Measurements from ENCODE around the gene DPY19L3. TPM values are rescaled to one million over a fixed set of nuclear protein-coding genes. Genes with fewer than 3 reads are reported as not detected.
"Not testable (repeated sequence)": the region's sequence is repeated elsewhere in the genome, so short reads cannot be mapped to it uniquely, and the experiment has no call there.

The DPY19L3 gene
- total RNA-seq, 1 donor from 2014 or later: 11.9 TPM

GRCh38 chr19:32372726-32373517 lies 32.6 kb upstream of the DPY19L3 start:
- Mint-ChIP-seq H3K27me3 (ENCODE audit: insufficient read depth) (no peaks in the 10 kb centered on the region), H3K36me3 (ENCODE audit: low read depth) (peaks cover 38% of the 10 kb centered on the region)

GRCh38 chr19:32373585-32374295 lies 31.8 kb upstream of the DPY19L3 start:
- Mint-ChIP-seq H3K27me3 (ENCODE audit: insufficient read depth) (no peaks in the 10 kb centered on the region), H3K4me1 (ENCODE audit: low read depth) (no peaks in the 10 kb centered on the region), H3K4me3 (no peak overlapping the region), H3K27ac (no peak overlapping the region), H3K9me3 (no peaks in the 10 kb centered on the region), H3K36me3 (ENCODE audit: low read depth) (peaks cover 36% of the 10 kb centered on the region)
- DNase-seq (ENCODE audit: low spot score): no peak
- intact Hi-C loops (cut with micrococcal nuclease): no loop called here

More at GRCh38 chr19:32372726-32373517, 32.6 kb upstream of the DPY19L3 start:
- intact Hi-C loops (cut with micrococcal nuclease): no loop called here
- Mint-ChIP-seq H3K4me3 (no peak overlapping the region), H3K4me1 (ENCODE audit: low read depth) (peaks cover 4% of the 10 kb centered on the region), H3K9me3 (no peaks in the 10 kb centered on the region), H3K27ac (no peak overlapping the region)
- DNase-seq (ENCODE audit: low spot score): no peak

- intact Hi-C loops (cut with micrococcal nuclease); H3K9me3 Mint-ChIP-seq; H3K4me3 Mint-ChIP-seq; H3K27me3 Mint-ChIP-seq (ENCODE audit: insufficient read depth); H3K4me1 Mint-ChIP-seq (ENCODE audit: low read depth); DNase-seq (ENCODE audit: low spot score); H3K27ac Mint-ChIP-seq: not testable (repeated sequence)
- peaks cover 35% of the 10 kb centered on the region for H3K36me3 Mint-ChIP-seq (ENCODE audit: low read depth)
Observed at GRCh38 chr19:32374362-32374761, 31.2 kb upstream of the DPY19L3 start.

- intact Hi-C loops (cut with micrococcal nuclease); H3K4me3 Mint-ChIP-seq; H3K9me3 Mint-ChIP-seq; H3K27ac Mint-ChIP-seq; DNase-seq (ENCODE audit: low spot score); H3K4me1 Mint-ChIP-seq (ENCODE audit: low read depth); H3K27me3 Mint-ChIP-seq (ENCODE audit: insufficient read depth): not testable (repeated sequence)
- H3K36me3 Mint-ChIP-seq (ENCODE audit: low read depth): peaks cover 41% of the 10 kb centered on the region
Observed at GRCh38 chr19:32377088-32377487, 28.5 kb upstream of the DPY19L3 start.

GRCh38 chr19:32380269-32380668 lies 25.3 kb upstream of the DPY19L3 start:
- intact Hi-C loops (cut with micrococcal nuclease): no loop called here
- Mint-ChIP-seq H3K36me3 (ENCODE audit: low read depth) (peaks cover 36% of the 10 kb centered on the region), H3K4me1 (ENCODE audit: low read depth) (peaks cover 12% of the 10 kb centered on the region), H3K4me3 (no peak overlapping the region), H3K27ac (no peak overlapping the region), H3K27me3 (ENCODE audit: insufficient read depth) (no peaks in the 10 kb centered on the region), H3K9me3 (no peaks in the 10 kb centered on the region)
- no peak for DNase-seq (ENCODE audit: low spot score)

GRCh38 chr19:32387701-32388392 lies 17.7 kb upstream of the DPY19L3 start:
- Mint-ChIP-seq H3K36me3 (ENCODE audit: low read depth) (peaks cover 11% of the 10 kb centered on the region), H3K4me1 (ENCODE audit: low read depth) (peaks cover 4% of the 10 kb centered on the region), H3K9me3 (no peaks in the 10 kb centered on the region), H3K27ac (no peak overlapping the region), H3K4me3 (no peak overlapping the region), H3K27me3 (ENCODE audit: insufficient read depth) (no peaks in the 10 kb centered on the region)
- DNase-seq (ENCODE audit: low spot score): no peak
- intact Hi-C loops (cut with micrococcal nuclease): no loop called here

GRCh38 chr19:32388393-32388855 lies 17.1 kb upstream of the DPY19L3 start:
- no peak overlapping the region for H3K27ac Mint-ChIP-seq
- H3K4me1 Mint-ChIP-seq (ENCODE audit: low read depth): no peaks in the 10 kb centered on the region
- H3K9me3 Mint-ChIP-seq: no peaks in the 10 kb centered on the region
- H3K27me3 Mint-ChIP-seq (ENCODE audit: insufficient read depth): no peaks in the 10 kb centered on the region
- no peak for DNase-seq (ENCODE audit: low spot score)
- no peak overlapping the region for H3K4me3 Mint-ChIP-seq
- H3K36me3 Mint-ChIP-seq (ENCODE audit: low read depth): peaks cover 7% of the 10 kb centered on the region
- intact Hi-C loops (cut with micrococcal nuclease): no loop called here

- Mint-ChIP-seq H3K27ac (no peak overlapping the region), H3K9me3 (no peaks in the 10 kb centered on the region), H3K36me3 (ENCODE audit: low read depth) (no peaks in the 10 kb centered on the region), H3K27me3 (ENCODE audit: insufficient read depth) (no peaks in the 10 kb centered on the region), H3K4me3 (no peak overlapping the region), H3K4me1 (ENCODE audit: low read depth) (peaks cover 13% of the 10 kb centered on the region)
- no peak for DNase-seq (ENCODE audit: low spot score)
- intact Hi-C loops (cut with micrococcal nuclease): no loop called here
Observed at GRCh38 chr19:32392901-32393300, 12.7 kb upstream of the DPY19L3 start.

GRCh38 chr19:32396046-32396652 lies 9.4 kb upstream of the DPY19L3 start:
- Mint-ChIP-seq H3K4me3 (no peak overlapping the region), H3K9me3 (no peaks in the 10 kb centered on the region), H3K27ac (peak overlapping the region; percentile 23), H3K27me3 (ENCODE audit: insufficient read depth) (no peaks in the 10 kb centered on the region), H3K4me1 (ENCODE audit: low read depth) (peaks cover 13% of the 10 kb centered on the region), H3K36me3 (ENCODE audit: low read depth) (no peaks in the 10 kb centered on the region)
- no peak for DNase-seq (ENCODE audit: low spot score)
- intact Hi-C loops (cut with micrococcal nuclease): no loop called here

GRCh38 chr19:32397671-32398101 lies 7.9 kb upstream of the DPY19L3 start:
- no peaks in the 10 kb centered on the region for H3K36me3 Mint-ChIP-seq (ENCODE audit: low read depth)
- no peak overlapping the region for H3K27ac Mint-ChIP-seq
- no peak overlapping the region for H3K4me3 Mint-ChIP-seq
- H3K9me3 Mint-ChIP-seq: no peaks in the 10 kb centered on the region
- DNase-seq (ENCODE audit: low spot score): no peak
- H3K27me3 Mint-ChIP-seq (ENCODE audit: insufficient read depth): peaks cover 3% of the 10 kb centered on the region
- H3K4me1 Mint-ChIP-seq (ENCODE audit: low read depth): peaks cover 13% of the 10 kb centered on the region
- intact Hi-C loops (cut with micrococcal nuclease): no loop called here

GRCh38 chr19:32401992-32402391 lies 3.6 kb upstream of the DPY19L3 start:
- H3K4me1 Mint-ChIP-seq (ENCODE audit: low read depth): peaks cover 16% of the 10 kb centered on the region
- H3K36me3 Mint-ChIP-seq (ENCODE audit: low read depth): peaks cover 2% of the 10 kb centered on the region
- peak overlapping the region; percentile 40 for H3K4me3 Mint-ChIP-seq
- H3K27me3 Mint-ChIP-seq (ENCODE audit: insufficient read depth): peaks cover 5% of the 10 kb centered on the region
- intact Hi-C loops (cut with micrococcal nuclease): no loop called here
- H3K9me3 Mint-ChIP-seq: no peaks in the 10 kb centered on the region
- H3K27ac Mint-ChIP-seq: no peak overlapping the region
- no peak for DNase-seq (ENCODE audit: low spot score)

- no peaks in the 10 kb centered on the region for H3K9me3 Mint-ChIP-seq
- peaks cover 2% of the 10 kb centered on the region for H3K36me3 Mint-ChIP-seq (ENCODE audit: low read depth)
- no peak overlapping the region for H3K27ac Mint-ChIP-seq
- no peak for DNase-seq (ENCODE audit: low spot score)
- H3K27me3 Mint-ChIP-seq (ENCODE audit: insufficient read depth): peaks cover 5% of the 10 kb centered on the region
- intact Hi-C loops (cut with micrococcal nuclease): no loop called here
- peaks cover 17% of the 10 kb centered on the region for H3K4me1 Mint-ChIP-seq (ENCODE audit: low read depth)
- H3K4me3 Mint-ChIP-seq: peak overlapping the region; percentile 86
Observed at GRCh38 chr19:32403291-32403995, 2.1 kb upstream of the DPY19L3 start.
